Heart left ventricle (tissue), 16 donors: ENCODE data around the gene PTPRN2. TPM values are rescaled to one million over a fixed set of nuclear protein-coding genes. Genes with fewer than 3 reads are reported as not detected.

ENCODE experiments used
- ATAC-seq, 4 donors: fragments of 200-7000 bp; cut with Tn5 transposase; one replicate each; pipeline ENCODE4 v1.9.1; 2020 to 2022; ENCODE audit warnings: moderate library complexity in 4 of 4, mild to moderate bottlenecking in 3 of 4, moderate number of reproducible peaks in 1 of 4
- DNase-seq, 5 donors: peaks; one replicate each; pipeline ENCODE4 v3.0.0-alpha.2; 2020
- H3K27ac ChIP-seq, 12 donors: fragments of 200-600 bp; sonication (generic) in 4 of 12; one replicate each; pipeline versions ENCODE4 v1.5.0 to v1.8.0; 2016 to 2022; ENCODE audit warnings: mild to moderate bottlenecking in 2 of 12
- H3K27me3 ChIP-seq, 9 donors: fragments of 200-600 bp; sonication (generic) in 2 of 9; one replicate each; pipeline versions ENCODE4 v1.5.1 to v1.8.0; 2016 to 2022; ENCODE audit warnings: mild to moderate bottlenecking in 3 of 9
- H3K36me3 ChIP-seq, 9 donors: fragments of 200-600 bp; sonication (generic) in 2 of 9; one replicate each; pipeline versions ENCODE4 v1.5.0 to v1.8.0; 2018 to 2022; ENCODE audit warnings: mild to moderate bottlenecking in 2 of 9
- H3K4me1 ChIP-seq, 12 donors: fragments of 200-600 bp; sonication (generic) in 4 of 12; one replicate each; pipeline versions ENCODE4 v1.5.0 to v1.8.0; 2016 to 2022; ENCODE audit warnings: mild to moderate bottlenecking in 3 of 12
- H3K4me3 ChIP-seq, 12 donors: fragments of 200-600 bp; sonication (generic) in 4 of 12; one replicate each; pipeline versions ENCODE4 v1.5.0 to v1.8.0; 2017 to 2022; ENCODE audit warnings: mild to moderate bottlenecking in 9 of 12, moderate library complexity in 4 of 12
- H3K9me3 ChIP-seq, 12 donors: fragments of 200-600 bp; sonication (generic) in 4 of 12; one replicate each; pipeline versions ENCODE4 v1.5.0 to v1.8.0; 2016 to 2022; ENCODE audit warnings: mild to moderate bottlenecking in 1 of 12
- POLR2A ChIP-seq, 2 donors: fragments of 450-650 bp; IDR thresholded peaks; one replicate each; pipeline ENCODE4 v1.6.1; 2017; ENCODE audit warnings: antibody characterized with exemption in 2 of 2, mild to moderate bottlenecking in 2 of 2, moderate library complexity in 2 of 2
- WGBS, 4 donors: extraction: QIAGEN DNeasy Blood & Tissue Kit in 2 of 4; methylation state at CpG; one replicate each; pipeline versions ENCODE4 v1.1.5 to v1.1.7; 2013 to 2018; 5-methylcytosine and 5-hydroxymethylcytosine counted together
- intact Hi-C, 10 donors: fragments of 100-400 bp; cut with DNase I; formaldehyde crosslinking; loops; one replicate each; pipeline versions ENCODE4 v1.11.1 to v1.14.2; 2022
- polyA plus RNA-seq, 2 donors: library from polyadenylated mRNA; stranded (reverse); fragments of 200-250 nt; gene quantifications; one replicate each; pipeline ENCODE4 v1.2.3, GENCODE V29; 2013
- total RNA-seq, 9 donors: library from RNA; depleted of rRNA in 2 of 9; stranded (reverse); fragments of >200 nt in 2 of 9; fragmentation: NEBNext Ultra II Directional in 3 of 9; extraction: Animal tissue kit (Norgen Biotek cat#: 25700) in 3 of 9; gene quantifications; one replicate each; pipeline versions ENCODE4 v1.1.0 to v1.2.4, GENCODE V29; 2016 to 2023
- TF ChIP-seq, protein P1 (sequence below), 12 donors: fragments of 200-600 bp; sonication (generic) in 4 of 12; IDR thresholded peaks; one replicate each; pipeline versions ENCODE4 v1.5.0 to v1.8.0; 2018 to 2022; ENCODE audit warnings: antibody characterized with exemption in 12 of 12, mild to moderate bottlenecking in 5 of 12
- donor health status: ischemic (EF 13 %, LVEDD 7.1; RV severe dilation, severe dysfunction).
- donor health status: healthy with polysubstance abuse.
- donor health status: DM: no; HTN: yes; CAD: no.
- donor health status: DM: no; HTN: no; CAD: no.
- donor health status: ischemic (EF 25% LVEDD 6.9; RV normal size, moderate dysfunction).
- donor health status: ischemic (EF 25% LVEDD 5.7; RV mildly dilated, moderate dysfunction).
- donor health status: healthy.
- donor health status: DM: yes; HTN: yes; CAD: no.
- donor health status: ischemic (EF 35%, LVEDD 5.7; RV mildly dilated, moderate dysfunction).
- donor health status: nonischemic (EF 11% LVEDD 7.7; RV severe dilation, severe dysfunction).
- donor health status: DM: yes; HTN: yes; CAD: no.
- donor health status: PGD.
- donor health status: ischemic (EF 29% LVEDD 5.4; RV normal size, mild dysfunction).
- donor health status: nonischemic (EF 23%, LVEDD 6.1; RV moderate dilation, normal function).

Gene PTPRN2
- total and polyA plus RNA-seq, 11 donors: 0.61 to 2.3 (median 1.3) TPM

GRCh38 chr7:158126661-158127060 is 461.0 kb downstream of the PTPRN2 start:
- Histone ChIP-seq H3K4me3 (peak overlapping the region in 1 of 12 donors; percentile 33), H3K9me3 (peaks cover 0 to 13% (median 0%) of the 10 kb centered on the region in 12 donors), H3K4me1 (no peaks in the 10 kb centered on the region), H3K27me3 (no peaks in the 10 kb centered on the region), H3K36me3 (no peaks in the 10 kb centered on the region), H3K27ac (no peak overlapping the region)
- DNase-seq: no peak
- TF ChIP-seq, protein P1, sequence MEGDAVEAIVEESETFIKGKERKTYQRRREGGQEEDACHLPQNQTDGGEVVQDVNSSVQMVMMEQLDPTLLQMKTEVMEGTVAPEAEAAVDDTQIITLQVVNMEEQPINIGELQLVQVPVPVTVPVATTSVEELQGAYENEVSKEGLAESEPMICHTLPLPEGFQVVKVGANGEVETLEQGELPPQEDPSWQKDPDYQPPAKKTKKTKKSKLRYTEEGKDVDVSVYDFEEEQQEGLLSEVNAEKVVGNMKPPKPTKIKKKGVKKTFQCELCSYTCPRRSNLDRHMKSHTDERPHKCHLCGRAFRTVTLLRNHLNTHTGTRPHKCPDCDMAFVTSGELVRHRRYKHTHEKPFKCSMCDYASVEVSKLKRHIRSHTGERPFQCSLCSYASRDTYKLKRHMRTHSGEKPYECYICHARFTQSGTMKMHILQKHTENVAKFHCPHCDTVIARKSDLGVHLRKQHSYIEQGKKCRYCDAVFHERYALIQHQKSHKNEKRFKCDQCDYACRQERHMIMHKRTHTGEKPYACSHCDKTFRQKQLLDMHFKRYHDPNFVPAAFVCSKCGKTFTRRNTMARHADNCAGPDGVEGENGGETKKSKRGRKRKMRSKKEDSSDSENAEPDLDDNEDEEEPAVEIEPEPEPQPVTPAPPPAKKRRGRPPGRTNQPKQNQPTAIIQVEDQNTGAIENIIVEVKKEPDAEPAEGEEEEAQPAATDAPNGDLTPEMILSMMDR (IDR thresholded peaks at IDR 0.05): no peak
- TF ChIP-seq POLR2A (IDR thresholded peaks at IDR 0.05): no peak
- intact Hi-C loops: no loop called here
- WGBS, 4 donors: 85 to 95% (median 89%) methylated on average over 8 to 15 of the region's 15 CpGs
- ATAC-seq: no peak

DNA sequence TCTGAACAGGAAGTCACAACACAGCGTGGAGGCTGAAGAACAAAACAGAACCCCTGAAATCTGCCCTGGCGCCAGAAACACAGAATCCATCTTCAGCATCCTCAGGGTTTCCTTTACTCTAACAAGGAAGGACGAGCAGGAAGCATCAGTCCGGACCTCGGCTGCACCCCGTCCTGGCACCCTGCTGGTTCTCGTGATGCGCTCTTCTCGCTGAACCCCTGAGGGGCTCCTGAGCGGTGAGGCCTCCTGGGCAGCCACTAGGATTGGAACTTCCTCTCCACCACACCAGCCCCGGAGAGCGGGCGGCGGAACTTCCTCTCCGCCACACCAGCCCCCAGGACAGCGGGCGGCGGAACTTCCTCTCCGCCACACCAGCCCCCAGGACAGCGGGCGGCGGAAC is 461.9 kb downstream of the PTPRN2 start:
- no peak overlapping the region for H3K27ac ChIP-seq
- H3K4me3 ChIP-seq: peak overlapping the region in 1 of 12 donors; percentile 25
- 86 to 94% (median 92%) methylated on average over 19 to 22 of the region's 22 CpGs for WGBS, 4 donors
- ATAC-seq (no peak), DNase-seq (no peak)
- no peaks in the 10 kb centered on the region for H3K27me3 ChIP-seq
- no peaks in the 10 kb centered on the region for H3K36me3 ChIP-seq
- intact Hi-C loops: no loop called here
- H3K4me1 ChIP-seq: no peaks in the 10 kb centered on the region
- no peak for TF ChIP-seq POLR2A (IDR thresholded peaks at IDR 0.05)
- TF ChIP-seq, protein P1 (IDR thresholded peaks at IDR 0.05): no peak
- peaks cover 0 to 16% (median 0%) of the 10 kb centered on the region in 12 donors for H3K9me3 ChIP-seq

DNA sequence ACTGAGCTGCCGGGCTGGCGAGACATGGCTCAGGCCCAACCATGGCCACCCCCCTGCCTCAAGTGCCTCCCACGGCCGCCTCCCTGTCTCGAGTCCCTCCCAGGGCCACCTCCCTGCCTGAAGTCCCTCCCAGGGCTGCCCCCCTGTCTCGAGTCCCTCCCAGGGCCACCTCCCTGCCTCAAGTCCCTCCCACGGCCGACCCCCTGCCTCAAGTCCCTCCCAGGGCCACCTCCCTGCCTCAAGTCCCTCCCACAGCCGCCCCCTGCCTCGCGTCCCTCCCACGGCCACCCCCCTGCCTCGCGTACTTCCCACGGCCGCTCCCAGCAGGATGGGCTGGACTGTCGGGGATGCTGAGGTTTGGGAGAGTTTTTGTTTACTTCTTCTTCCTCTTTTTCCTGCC is 462.5 kb downstream of the PTPRN2 start:
- 86 to 90% (median 87%) methylated on average over 16 to 17 of the region's 17 CpGs for WGBS, 4 donors
- Histone ChIP-seq H3K4me3 (peak overlapping the region in 1 of 12 donors; percentile 25), H3K36me3 (no peaks in the 10 kb centered on the region), H3K9me3 (peaks cover 0 to 16% (median 0%) of the 10 kb centered on the region in 12 donors), H3K4me1 (no peaks in the 10 kb centered on the region), H3K27me3 (no peaks in the 10 kb centered on the region), H3K27ac (no peak overlapping the region)
- no peak for DNase-seq
- ATAC-seq: no peak
- intact Hi-C loops: no loop called here
- TF ChIP-seq, protein P1 (IDR thresholded peaks at IDR 0.05): no peak
- no peak for TF ChIP-seq POLR2A (IDR thresholded peaks at IDR 0.05)

- no peaks in the 10 kb centered on the region for H3K27me3 ChIP-seq
- H3K9me3 ChIP-seq: peaks cover 0 to 17% (median 0%) of the 10 kb centered on the region in 12 donors
- 85 to 90% (median 89%) methylated on average over 14 of the region's 14 CpGs for WGBS, 4 donors
- no peaks in the 10 kb centered on the region for H3K36me3 ChIP-seq
- H3K4me1 ChIP-seq: no peaks in the 10 kb centered on the region
- no peak overlapping the region for H3K4me3 ChIP-seq
- no peak for ATAC-seq
- H3K27ac ChIP-seq: no peak overlapping the region
- no peak for TF ChIP-seq POLR2A (IDR thresholded peaks at IDR 0.05)
- TF ChIP-seq, protein P1 (IDR thresholded peaks at IDR 0.05): no peak
- no peak for DNase-seq
- intact Hi-C loops: no loop called here
These were observed 462.9 kb downstream of the PTPRN2 start for GRCh38 chr7:158124671-158125079.
